GM21367 (cell line): ENCODE data around the gene INSR.
"Not testable (repeated sequence)": the region's sequence is repeated elsewhere in the genome, so short reads cannot be mapped to it uniquely, and the experiment has no call there.

Experiments used
- ATAC-seq: cut with Tn5 transposase; IDR thresholded peaks from one replicate; pipeline ENCODE4 v1.9.1; 2021; ENCODE audit not compliant: unreplicated experiment

INSR gene

GRCh38 chr19:7147119-7147675 lies 147.0 kb downstream of the INSR start:
- ATAC-seq: not testable (repeated sequence)

DNA sequence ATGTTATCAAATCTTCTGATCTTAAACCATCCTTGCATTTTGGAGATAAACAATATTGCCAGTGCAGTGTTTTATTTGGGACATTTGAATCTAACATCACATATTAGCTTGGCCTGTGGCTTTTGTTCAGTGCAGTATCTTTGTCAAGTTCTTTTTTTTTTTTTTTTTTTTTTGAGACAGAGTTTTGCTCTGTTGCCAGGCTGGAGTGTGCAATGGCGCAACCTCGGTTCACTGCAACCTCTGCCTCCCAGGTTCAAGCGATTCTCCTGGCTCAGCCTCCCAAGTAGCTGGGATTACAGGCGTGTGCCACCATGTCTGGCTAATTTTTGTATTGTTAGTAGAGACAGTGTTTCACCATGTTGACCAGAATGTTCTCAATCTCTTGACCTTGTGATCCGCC lies 148.1 kb downstream of the INSR start:
- not testable (repeated sequence) for ATAC-seq

- ATAC-seq: no peak
Observed at GRCh38 chr19:7145494-7145893, 148.7 kb downstream of the INSR start.

GRCh38 chr19:7142771-7143170 lies 151.4 kb downstream of the INSR start:
- no peak for ATAC-seq

GRCh38 chr19:7140137-7140536 lies 154.1 kb downstream of the INSR start:
- ATAC-seq: no peak

DNA sequence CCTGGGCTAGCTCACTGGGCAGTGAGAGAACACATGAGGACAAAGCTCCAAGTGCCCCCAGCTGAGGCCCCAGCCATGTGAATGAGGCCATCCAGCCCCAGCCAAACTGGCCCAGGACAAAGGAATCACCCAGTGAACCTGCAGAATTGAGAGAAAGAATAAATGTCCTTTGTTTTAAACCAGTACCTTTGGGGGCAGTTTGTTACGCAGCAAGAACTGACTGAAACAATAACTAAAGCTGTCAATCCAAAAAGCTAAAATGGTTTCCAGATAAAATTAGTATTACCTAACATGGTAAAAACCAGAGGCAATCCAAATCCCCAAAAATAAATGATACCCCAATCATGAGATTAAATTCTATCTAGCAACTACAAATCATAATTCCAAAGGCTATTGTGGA lies 155.1 kb downstream of the INSR start:
- ATAC-seq: no peak

- ATAC-seq: no peak
Observed at GRCh38 chr19:7138402-7138801, 155.8 kb downstream of the INSR start.

GRCh38 chr19:7137120-7137519 lies 157.1 kb downstream of the INSR start:
- ATAC-seq: no peak

GRCh38 chr19:7132054-7132453 lies 162.2 kb downstream of the INSR start:
- no peak for ATAC-seq

- ATAC-seq: no peak
Observed at GRCh38 chr19:7130043-7130442, 164.2 kb downstream of the INSR start.

DNA sequence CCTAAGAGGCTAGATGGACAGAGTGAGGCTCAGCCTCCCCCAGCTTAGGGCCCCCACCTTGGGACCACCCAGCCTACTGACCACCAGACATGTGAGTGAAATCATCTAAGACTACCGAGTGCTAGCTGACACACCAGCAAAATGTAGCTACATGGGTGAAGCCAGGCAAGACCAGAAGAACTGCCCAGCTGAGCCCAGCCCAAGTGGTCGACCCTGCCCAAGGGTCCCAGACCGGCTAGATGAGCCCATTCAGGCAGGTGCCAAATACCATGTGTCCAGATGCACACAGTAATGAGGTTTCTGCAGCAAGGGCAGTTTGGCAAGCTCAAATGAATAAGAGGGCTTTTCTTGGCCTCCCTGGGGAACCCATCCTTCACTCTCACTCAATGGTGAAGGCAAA lies 168.1 kb downstream of the INSR start:
- no peak for ATAC-seq

GRCh38 chr19:7125221-7125620 lies 169.0 kb downstream of the INSR start:
- ATAC-seq: no peak

GRCh38 chr19:7124782-7125181 lies 169.4 kb downstream of the INSR start:
- ATAC-seq: no peak

GRCh38 chr19:7122701-7123100 lies 171.5 kb downstream of the INSR start:
- ATAC-seq: no peak

GRCh38 chr19:7120499-7120898 lies 173.7 kb downstream of the INSR start:
- ATAC-seq: no peak

- no peak for ATAC-seq
Observed at GRCh38 chr19:7119582-7119981, 174.6 kb downstream of the INSR start.

DNA sequence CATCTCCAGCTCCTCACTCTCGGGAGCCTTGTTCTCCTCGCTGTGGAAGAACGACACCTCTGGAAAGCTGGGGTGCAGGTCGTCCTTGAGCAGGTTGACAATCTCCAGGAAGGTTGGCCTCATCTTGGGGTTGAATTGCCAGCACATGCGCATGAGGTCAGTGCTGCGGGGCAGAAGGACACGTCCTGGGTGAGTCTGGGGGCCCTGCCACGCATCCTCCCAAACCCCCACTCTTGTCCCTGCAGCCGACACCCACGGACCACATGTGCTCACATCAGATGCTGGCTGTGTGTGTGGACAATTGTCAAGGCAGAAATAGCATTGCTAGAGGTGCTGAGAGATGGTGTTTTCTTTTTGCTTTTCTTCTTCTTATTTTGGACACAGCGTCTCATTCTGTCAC lies 177.0 kb downstream of the INSR start:
- no peak for ATAC-seq

- no peak for ATAC-seq
Observed at GRCh38 chr19:7115721-7116120, 178.5 kb downstream of the INSR start.

- ATAC-seq: no peak
Observed at GRCh38 chr19:7113233-7113632, 181.0 kb downstream of the INSR start.

DNA sequence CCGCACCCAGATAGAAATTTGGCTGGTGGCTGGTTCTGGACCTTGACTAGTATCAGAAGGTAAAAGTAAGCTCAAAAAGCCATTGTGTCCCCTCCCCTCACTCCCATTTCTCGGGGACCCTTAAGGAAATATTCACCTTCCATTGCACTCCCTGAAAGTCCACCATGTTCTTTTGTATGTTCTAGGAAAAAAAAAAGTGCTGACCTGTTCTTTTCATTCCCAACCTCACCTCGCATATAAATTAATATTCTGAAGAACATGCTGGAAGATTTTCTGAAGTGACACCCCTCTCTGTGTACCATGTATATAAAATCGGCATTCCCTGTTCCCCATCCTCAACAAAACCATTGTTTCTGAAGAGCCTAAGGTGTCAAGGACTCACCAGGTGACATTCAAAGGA lies 181.5 kb downstream of the INSR start:
- ATAC-seq: no peak

DNA sequence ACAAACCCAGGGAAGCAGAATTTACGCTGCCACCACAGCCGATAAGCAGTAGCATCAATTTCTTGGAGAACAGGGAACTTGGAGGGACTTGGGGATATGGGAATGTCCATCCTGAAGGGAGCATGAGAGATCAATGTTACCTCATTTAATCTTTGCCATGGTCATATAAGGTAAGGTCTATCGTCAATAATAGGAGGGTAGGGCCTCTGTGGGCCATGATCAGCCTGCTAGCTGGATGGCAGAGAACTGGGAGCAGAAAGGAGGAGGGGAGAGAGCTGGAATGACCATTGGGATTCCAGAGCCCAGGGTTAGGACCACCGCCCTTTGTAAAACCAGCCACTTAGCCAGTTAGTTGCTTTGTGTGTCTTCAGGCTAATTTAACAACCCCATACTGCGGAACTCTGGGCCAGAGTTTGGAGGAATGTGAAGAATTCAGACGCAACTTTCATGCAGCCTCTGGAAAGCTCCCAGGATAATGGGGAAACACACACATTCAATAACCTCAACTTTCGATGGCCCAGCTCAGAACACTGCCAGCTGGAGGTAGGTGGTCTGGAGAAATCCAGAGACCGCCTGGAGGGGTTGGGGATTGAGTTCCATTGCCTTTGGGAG lies 184.4 kb downstream of the INSR start:
- ATAC-seq: no peak

GRCh38 chr19:7106711-7107657 lies 187.2 kb downstream of the INSR start:
- no peak for ATAC-seq
